NOMO-1 treated with DMSO at 0.1 percent for 48 hours (cell line): Measurements from ENCODE around the gene MICAL3.

Experiments used
- DNase-seq: peaks from one replicate; lab custom pipeline; 2025; ENCODE audit not compliant: unreplicated experiment; lab: John Stamatoyannopoulos, UW

Gene MICAL3

DNA sequence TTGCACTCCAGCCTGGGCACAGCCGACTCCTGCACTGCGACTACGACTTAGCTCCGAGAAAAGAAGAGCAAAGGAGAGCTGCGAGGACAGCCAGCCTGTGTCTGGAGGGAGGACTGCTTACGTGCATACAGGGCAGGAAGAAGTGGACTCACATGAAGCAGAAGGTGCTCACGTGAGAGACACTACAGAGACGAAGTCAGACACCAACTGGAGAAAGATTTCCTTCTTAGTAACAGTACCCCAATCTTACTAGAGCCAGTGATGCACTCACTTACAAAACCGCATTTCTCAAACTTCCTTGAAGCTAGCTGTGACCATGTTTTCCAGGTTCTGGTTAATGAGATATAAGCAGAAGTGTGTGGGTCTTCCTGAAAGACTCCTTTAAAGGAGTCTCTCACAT lies 67.7 kb downstream of the MICAL3 start:
- no peak for DNase-seq

DNA sequence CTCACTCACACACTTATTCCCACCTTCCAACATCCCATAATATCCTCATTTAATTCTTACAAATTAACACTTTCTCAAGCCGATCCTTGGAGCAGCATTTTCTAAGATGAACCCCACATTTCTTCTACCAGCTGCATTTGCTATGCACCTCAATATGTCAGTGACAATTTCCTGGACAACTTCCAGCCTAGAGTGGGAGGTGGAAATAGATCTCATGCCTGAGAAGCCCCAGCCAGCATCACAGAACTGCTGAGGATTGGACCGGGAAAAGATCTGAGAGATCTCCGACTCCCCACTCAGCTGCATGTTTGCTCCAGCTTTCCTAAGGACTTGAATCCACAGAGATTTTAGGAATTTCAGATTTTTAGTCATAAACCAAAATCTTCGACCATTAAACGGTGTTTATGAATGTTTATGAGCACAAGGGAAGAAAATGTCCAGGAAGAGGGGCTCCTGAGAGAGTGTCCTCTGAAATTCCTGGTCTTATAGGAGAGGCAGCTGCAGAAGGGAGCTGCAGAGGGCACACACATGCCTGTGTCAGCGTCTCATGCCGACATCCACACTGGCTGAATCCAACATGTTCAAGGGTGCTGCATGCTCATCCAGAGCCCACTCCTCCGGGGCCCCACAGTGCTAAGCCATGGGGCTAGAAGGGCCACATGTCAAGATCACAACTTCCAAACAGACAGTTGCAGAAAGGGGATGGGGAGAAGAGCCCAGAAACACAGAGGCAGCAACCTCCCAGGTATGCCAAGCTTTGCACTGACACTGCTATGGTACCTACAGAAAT lies 68.6 kb downstream of the MICAL3 start:
- no peak for DNase-seq

DNA sequence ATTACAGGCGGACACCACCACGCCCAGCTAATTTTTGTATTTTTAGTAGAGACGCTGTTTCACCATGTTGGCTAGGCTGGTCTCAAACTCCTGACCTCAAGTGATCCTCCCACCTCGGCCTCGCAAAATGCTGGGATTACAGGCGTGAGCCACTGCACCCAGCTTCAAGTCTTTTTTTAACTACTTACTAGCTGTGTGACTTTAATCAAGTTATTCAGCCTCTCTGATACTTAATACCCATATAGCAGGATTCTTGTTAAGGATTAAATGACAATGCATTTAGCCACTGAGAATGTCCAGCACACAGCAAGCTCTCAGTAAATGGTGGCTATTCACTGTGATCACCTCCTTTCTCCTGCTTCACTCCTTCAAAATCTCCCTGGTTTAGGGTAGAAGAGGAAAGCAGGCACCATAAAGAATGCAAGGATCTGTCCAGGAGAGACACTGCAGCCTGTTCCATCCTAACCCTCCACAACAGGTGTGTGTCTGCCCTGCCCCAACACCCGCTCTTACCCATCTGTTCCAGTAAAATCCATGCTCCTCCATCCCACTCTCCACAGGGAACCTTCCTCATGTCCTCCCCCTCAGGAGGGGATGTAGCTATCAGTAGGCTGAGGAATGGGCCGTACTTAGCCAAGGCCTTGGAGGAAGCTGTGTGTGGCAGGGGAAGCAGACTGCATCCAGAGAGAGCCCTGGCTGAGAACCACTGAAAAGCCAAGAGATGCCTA lies 69.3 kb downstream of the MICAL3 start:
- DNase-seq = no peak

DNA sequence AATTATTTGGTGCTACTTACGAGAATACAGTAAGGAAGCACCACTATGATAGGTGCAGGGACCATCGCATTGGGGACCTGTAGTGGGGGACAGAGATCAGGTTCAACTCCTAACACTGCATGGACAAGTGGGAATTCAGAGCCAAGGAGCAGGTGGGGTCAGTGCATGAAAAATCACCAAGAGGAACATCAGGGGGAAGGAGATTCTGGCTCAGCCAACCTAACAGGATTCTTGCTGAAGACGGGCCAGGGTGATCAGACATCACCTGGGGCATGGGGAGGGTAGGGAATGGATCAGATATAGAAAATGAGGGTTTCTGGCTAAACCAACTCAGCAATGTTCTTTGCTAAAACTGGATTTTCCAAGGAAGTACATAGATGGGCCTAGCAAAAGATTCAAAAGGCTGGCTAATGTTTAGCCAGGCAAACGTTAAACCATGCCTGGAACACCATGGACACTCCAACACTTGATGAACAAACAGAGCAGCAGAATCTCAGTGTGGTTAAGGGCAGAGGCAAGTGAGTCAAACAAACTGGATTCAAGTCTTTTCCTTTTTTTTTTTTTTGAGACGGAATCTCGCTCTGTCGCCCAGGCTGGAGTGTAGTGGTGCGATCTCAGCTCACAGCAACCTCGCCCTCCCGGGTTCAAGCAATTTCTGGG lies 70.0 kb downstream of the MICAL3 start:
- no peak for DNase-seq

DNA sequence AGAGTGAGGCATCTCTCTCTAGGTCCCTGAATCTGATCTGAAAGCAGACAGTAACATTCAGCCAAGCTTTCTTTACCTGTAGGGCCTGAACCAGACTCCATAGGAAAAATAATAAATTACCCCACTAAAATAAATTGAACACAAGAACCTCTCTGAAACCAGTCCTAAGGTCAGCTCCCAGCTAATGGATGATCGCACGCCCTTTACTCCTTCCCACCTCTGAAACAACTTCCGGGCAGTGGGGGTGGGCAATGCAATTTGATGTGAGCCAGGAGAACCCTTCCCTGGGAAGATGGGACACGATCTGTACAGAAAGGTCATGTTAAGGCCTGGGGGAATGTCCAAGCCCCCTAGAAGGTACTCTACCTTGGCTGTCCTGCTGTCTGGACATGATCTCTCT lies 71.2 kb downstream of the MICAL3 start:
- no peak for DNase-seq

DNA sequence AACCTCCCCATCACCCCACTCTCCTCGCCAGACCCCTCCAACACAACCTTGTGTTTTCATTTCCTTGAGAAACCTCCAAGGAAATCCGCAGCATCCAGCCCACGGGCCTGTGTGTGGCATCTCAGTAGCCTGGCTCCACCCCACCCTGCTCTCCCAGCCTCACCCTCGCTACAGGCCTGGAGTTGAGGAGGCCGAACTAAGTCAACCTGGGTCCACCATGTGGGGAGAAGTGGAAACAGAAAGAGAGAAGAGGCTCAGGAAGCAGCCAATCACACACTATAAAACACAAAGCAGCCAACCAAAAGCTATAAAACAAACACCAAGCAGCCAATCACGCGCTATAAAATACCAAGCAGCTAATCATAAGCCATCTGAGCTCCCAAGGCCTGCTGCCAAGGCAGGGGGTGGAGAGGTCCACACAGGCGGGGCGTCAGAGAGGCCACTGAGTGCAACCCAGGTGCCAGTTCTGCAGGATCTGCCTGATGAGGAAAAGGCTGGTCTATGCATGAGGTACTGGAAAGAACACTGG lies 72.0 kb downstream of the MICAL3 start:
- no peak for DNase-seq

DNA sequence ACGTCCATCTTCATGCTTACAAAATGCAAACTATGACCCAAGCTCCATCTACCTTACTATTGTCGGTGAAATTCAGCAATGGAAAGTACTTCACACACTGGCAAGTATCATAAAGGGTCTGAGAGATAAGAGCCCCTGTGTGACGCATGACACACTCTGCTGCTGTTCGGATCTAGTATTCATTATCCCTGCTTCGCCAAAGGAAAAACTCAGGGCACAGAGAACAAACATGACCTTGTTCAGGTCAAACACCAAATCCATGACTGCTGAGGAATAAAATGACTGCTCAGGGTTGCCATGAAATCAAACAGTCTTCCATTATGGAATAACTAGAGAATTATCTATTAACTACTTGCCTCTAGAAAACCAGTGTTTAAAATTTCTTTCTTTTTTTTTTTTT lies 73.0 kb downstream of the MICAL3 start:
- DNase-seq = no peak

DNA sequence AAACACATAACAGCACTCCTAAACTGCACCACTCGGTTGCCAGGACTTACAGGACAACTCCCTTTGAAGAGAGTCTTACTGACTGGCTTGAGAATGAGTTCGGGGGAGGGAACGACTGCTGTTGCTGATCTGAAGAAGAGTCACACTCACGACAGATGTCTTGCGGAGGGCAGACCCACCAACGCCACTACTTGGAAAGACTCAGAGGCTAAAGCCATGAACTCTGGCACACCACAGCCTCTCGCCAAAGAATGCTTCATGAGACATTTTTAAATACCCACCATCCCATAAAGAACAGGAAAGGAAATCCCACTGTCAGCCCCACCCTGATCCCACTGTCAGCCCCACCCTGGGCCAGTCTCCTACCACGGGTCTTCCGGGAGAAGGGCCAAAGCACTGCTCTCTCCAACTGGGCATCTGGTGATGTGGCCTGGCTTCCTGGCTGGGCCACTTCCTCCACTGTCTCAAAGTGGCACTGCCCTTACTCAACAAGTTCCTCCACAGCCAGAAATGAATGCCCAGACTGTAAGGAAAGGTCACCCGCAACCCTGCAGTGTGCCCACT lies 73.6 kb downstream of the MICAL3 start:
- no peak for DNase-seq

DNA sequence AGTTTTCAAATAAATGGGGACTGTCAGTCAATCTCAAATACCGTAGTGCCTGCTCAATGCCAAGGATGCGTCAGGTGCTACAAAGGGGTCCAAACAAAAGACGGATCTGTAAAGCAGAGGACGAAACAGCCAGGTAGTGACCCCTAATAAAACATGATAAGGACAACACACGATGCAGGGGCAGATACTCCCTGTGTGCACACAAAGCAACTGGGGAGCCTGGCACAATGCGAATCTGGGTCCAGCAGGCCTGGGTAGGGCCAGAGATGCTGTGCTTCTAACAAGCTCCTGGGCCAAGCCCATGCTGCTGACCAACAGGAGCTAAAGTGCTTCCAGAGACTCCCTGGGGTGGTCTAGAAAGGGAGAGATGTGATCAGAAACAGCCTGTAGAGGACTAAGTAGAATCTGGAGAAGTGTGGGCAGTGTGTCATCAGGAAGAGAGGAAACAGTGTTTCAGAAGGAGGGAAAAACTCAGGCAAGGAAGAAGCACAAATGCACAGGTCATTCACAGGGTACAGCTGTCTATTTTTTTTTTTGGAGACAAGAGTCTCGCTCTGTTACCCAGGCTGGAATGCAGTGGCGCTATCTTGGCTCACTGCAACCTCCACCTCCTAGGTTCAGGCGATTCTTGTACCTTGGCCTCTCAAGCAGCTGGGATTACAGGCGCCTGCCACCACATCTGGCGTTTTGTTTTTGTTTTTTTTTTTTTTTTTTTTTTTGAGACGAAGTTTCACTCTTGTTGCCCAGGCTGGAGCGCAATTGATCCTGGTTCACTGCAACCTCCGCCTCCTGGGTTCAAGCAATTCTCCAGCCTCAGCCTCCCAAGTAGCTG lies 74.5 kb downstream of the MICAL3 start:
- no peak for DNase-seq

DNA sequence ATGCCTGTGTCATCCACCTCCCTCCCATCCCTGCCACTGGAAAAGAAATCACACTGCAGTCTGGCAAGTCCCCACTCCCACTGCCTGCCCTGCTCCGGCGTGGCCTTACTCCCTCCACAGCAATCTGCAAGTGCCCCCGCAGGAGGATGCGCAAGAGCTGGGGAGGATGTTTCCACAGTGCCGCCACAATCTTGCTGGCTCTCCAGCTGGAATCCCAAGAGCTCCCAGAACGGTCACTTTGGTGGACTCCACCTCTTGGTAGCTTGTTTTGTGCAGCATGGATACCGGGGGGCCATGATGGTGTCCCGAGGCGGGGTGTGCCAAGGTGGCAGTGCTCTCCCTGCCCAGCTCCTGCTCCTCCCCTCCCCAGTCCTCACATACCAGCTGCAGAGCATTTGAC lies 76.3 kb downstream of the MICAL3 start:
- no peak for DNase-seq

DNA sequence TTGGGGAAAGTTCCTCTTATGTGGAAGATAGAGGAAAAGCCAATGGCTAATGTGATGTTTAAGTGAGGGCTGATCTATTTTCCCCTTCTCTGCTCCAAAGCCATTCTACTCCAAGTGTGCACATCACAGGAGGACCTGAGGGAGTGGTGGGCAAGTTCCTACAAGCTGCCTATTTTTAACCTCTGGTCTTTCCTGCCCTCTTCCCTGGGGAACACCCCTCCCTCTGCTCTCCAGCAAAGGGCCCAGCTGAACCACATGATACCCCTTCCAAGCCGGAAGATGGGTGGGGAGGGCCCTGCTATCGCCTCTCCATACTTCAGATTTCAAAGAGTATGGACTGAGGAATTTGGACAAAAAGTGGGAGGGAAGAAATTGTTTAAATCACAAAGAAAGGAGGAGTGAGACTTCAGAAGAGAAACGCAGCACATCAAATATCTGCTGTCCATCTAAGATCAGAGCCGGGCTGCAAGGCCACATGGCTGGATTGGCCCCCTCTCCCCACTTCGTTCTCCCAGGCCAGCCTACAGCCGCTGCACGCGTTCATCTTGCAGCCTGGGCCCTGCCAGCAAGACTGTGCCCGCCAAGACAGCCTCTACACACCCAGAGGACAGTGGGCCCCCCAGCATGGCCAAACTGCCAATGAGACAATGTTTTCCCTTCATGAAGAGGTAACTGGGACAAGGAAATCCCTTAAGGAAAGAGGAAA lies 77.5 kb downstream of the MICAL3 start:
- no peak for DNase-seq

DNA sequence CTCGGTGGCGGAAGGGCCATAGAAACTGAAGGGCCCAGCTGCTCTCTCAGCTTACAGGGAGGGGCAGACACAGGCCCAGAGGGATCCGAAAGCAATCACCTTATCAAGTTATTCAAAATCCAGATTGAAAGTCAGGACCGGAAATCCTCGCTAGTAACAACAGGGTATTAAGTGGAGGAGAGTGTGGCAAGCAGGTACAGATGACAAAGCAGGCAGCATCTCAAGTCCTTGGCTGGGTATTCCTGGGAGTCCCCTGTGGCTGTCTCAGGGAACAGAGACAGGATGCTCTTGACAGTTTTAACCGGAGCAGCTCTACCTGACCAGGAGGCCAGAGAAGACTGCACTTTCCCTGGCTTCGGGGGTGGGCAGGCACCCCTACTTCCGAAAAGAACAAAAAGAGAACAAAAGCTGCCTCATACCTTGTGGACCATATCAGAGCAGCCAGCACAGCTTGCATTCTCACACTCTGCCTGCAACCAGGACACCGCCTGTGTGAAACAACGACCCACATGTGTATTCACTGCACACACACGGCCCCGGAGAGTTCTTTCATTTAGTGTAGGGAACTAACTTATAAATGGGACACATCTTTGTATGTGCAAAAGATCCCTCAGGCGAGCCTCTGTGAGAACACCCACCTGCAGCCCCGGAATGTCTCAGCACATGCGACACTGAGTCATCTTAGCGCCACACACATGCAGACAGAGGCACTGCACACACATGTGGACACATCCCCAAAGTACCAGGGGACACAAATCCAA lies 78.3 kb downstream of the MICAL3 start:
- DNase-seq = no peak

DNA sequence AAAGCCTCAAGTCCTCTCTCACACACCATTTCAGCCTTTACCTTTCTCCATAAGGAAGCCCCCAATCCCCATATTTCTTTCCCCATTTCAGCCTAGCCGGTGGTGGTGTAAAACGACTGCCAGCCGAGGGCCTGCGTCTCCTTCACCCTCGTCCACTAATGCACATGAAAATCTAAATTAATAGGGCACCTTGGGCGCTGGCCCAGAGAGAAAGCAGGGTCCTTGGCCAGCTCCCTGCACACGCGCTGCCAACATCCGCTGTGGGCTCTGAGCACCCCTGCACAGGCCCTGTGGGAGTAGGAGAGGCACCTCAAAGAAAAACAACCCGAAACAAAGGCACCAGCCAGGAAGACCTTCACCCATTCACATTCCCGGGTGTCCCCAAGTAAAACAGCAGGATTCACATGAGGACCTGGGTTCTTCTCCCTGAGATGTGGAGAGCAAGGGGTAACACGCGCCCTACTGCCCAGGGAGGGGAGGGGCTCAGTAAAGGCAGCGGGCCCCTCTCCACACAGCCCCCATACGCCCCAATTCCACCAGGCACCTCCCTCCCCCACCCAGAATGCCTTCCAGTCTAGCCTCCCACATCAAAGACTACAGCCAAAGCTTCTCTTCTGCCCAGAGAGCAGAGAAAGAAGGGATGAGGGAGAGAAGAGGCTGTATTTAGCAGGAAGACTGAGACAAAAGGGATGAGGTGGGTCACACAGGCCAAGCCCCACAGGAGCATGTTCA lies 79.0 kb downstream of the MICAL3 start:
- DNase-seq = no peak

DNA sequence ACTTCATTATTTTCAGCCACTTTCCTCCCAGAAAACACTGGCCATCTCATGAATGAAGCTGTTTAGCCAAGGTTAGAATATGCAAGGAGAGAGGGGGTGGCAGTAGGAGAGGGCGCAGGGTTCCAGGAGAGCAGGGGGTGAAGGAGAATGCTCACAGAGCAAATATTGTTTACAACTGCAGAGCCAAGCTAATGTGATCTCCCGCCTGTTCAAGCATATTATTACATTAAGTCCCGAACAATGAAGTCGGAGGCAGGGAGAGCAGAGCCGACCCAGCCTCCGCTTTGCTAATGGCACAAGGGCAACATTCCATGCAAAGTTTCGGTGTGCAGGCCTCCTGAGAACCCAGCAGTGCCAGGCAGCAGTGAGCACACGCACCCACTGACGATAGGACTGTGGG lies 80.1 kb downstream of the MICAL3 start:
- DNase-seq = no peak

DNA sequence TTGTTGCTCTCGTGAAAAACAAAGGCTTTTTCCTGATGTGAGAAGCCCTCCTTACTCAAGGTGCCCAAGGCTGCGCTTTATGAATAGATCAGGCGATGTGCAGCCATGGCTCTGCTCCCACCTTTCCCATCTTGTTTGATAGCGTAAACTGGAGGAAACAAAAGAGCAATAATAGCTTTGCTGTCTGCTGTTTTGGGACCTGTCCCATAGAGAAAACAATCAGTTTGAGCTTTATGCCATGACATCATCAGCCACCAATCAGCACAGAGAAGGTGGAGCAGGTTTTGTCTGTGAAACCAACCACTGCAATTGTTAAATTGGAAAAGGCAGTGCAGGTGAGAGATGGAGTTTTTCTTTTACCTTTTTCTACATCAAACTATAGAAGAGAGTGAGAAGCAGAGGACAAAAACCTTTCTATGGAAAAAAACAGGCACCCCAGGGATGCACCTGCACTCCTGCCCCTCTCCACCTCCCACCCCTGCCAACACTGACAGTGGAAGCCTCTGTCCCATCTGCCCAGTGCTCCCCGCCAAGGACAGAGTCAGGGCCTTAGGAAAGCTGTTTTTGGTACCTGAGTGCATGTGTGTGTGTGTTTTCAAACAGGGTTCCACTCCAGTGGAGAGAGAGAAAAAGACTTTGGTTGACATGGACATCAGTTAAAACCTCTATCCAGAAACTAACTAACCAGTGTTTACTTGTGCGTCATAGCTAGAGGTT lies 80.7 kb downstream of the MICAL3 start:
- no peak for DNase-seq

DNA sequence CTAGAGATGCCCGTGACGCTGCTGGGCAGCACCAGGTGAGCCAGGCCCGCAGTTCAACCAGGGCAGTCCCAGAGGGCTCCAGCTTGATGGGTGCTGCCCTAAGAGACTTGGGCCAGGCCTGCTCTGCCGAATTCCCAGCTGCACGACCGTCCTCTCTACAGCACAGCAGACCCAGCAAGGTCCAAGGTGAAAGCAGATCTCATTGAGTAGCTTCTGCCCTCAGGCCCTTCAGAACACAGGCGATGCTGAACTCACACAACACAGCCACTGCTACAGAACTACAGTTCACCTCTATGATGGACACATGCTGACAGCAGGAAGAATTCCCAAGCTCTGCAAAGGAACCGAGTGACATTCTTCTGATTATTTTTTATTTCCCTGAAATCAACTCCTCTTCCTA lies 81.6 kb downstream of the MICAL3 start:
- no peak for DNase-seq

DNA sequence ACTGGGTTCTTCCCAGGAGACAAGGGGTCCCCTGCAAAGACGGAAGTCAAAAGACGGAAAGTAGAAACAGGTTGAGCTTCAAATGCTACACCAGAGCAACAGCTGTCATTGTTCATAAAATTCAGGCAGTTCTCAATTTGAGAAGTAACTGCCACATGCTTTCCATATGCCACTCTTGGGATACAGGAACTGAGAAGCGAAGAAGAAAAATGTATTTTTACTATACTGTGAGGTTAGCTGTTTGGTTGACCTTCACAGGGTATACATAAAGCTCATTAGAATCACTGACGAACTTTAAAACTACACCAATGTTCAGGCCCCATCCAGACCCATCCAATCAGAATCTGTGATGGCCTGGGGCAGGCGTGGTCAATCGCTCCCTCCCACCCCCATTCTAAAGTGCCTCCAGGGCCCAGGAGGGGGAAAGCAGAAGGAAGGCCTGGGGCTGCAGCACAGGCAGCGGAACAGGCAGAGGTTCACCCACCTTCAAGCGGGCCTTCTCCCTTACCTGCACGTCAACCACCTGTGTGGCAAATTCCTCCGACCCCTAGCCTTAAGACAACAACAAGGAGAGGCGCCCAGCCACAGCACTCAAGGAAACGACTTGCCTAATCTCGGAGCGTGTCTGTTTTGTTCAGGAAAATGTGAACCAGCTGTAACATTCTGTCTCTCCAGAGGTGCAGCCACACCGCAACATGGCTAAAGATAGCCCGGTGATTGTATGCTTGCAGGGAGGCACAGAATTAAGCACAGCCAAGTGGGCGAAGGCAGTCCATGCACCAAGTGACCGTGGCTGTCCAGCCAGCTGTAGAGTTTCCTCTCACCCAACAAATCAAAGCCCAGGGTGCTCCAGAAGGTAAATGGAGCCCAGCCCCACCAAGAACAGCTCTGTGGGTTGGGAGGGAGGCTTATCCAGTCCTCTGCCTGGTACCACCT lies 82.6 kb downstream of the MICAL3 start:
- DNase-seq = no peak
